HG03139 (cell line): Measurements from ENCODE around the gene SMIM32.

ENCODE experiments used
- ATAC-seq: cut with Tn5 transposase; IDR thresholded peaks from one replicate; pipeline ENCODE4 v1.9.1; 2021; ENCODE audit not compliant: unreplicated experiment

The SMIM32 gene

GRCh38 chr5:136190091-136190720, 2.8 kb downstream of the SMIM32 start:
- no peak for ATAC-seq

GRCh38 chr5:136188859-136189258, 4.1 kb downstream of the SMIM32 start:
- no peak for ATAC-seq

- ATAC-seq = no peak
Observed at GRCh38 chr5:136186796-136187195, 6.2 kb downstream of the SMIM32 start.

- ATAC-seq = no peak
Observed at GRCh38 chr5:136185974-136186665, 6.8 kb downstream of the SMIM32 start.

GRCh38 chr5:136182618-136183017, 10.3 kb downstream of the SMIM32 start:
- no peak for ATAC-seq

GRCh38 chr5:136174021-136174659, 18.8 kb downstream of the SMIM32 start:
- ATAC-seq = peak; percentile 79

GRCh38 chr5:136169218-136169617, 23.7 kb downstream of the SMIM32 start:
- no peak for ATAC-seq

- ATAC-seq = peak; percentile 58
Observed at GRCh38 chr5:136166909-136167308, 26.1 kb downstream of the SMIM32 start.

GRCh38 chr5:136164226-136164625, 28.7 kb downstream of the SMIM32 start:
- ATAC-seq = no peak

GRCh38 chr5:136162008-136162407, 31.0 kb downstream of the SMIM32 start:
- ATAC-seq = no peak

- no peak for ATAC-seq
Observed at GRCh38 chr5:136159457-136159856, 33.5 kb downstream of the SMIM32 start.

GRCh38 chr5:136157514-136157913, 35.4 kb downstream of the SMIM32 start:
- no peak for ATAC-seq

GRCh38 chr5:136155761-136156160, 37.2 kb downstream of the SMIM32 start:
- ATAC-seq = no peak

- no peak for ATAC-seq
Observed at GRCh38 chr5:136155078-136155477, 37.9 kb downstream of the SMIM32 start.

GRCh38 chr5:136153581-136154236, 39.3 kb downstream of the SMIM32 start:
- no peak for ATAC-seq

GRCh38 chr5:136149891-136150290, 43.1 kb downstream of the SMIM32 start:
- no peak for ATAC-seq

- ATAC-seq = no peak
Observed at GRCh38 chr5:136147632-136148031, 45.3 kb downstream of the SMIM32 start.

GRCh38 chr5:136146201-136146600, 46.8 kb downstream of the SMIM32 start:
- ATAC-seq = no peak

GRCh38 chr5:136145030-136145429, 47.9 kb downstream of the SMIM32 start:
- ATAC-seq = no peak

GRCh38 chr5:136143763-136144162, 49.2 kb downstream of the SMIM32 start:
- ATAC-seq = no peak

GRCh38 chr5:136143312-136143711, 49.6 kb downstream of the SMIM32 start:
- ATAC-seq = no peak

GRCh38 chr5:136141561-136141960, 51.4 kb downstream of the SMIM32 start:
- peak; percentile 75 for ATAC-seq
